ENCODE measurements around the gene ENDOU. TPM values are rescaled to one million over a fixed set of nuclear protein-coding genes. Genes with fewer than 3 reads are reported as not detected.

The ENDOU gene
- total RNA-seq, 1 donor from 2014 or later = not detected

DNA sequence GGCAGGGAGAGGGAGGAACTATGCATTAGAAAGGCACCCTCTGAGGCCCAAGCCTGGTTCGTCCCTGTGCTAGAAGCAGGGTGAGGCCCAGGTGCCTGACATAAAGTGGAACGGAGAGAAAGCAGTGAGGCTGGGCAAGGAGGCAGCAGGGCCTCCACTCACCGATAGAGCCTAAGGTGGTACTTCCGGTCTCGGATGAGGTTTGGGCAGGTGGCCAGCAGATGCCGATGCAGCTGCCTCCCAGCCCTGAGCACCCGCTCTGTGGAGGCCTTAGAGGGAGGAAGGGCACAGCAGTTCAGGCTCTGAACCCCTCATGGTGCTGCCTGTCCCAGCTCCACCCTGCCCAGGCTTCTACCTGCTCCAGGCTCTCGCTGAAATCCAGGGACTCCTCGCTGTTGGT, 26.3 kb upstream of the ENDOU start:
- no peaks in the 10 kb centered on the region for H3K27me3 ChIP-seq
- no peaks in the 10 kb centered on the region for H3K9me3 ChIP-seq
- peaks cover 51 to 56% of the 10 kb centered on the region in 2 donors for H3K36me3 ChIP-seq
- DNase-seq (ENCODE audit: low spot score in 2 of 2) = no peak
- no peak for TF ChIP-seq CTCF (IDR thresholded peaks at IDR 0.05)
- intact Hi-C loops (cut with DNase I) = no loop called here
- H3K27ac ChIP-seq = peak overlapping the region; percentile 87 to 94
- peaks cover 20 to 48% of the 10 kb centered on the region in 2 donors for H3K4me1 ChIP-seq
- H3K4me3 ChIP-seq = no peak overlapping the region

GRCh38 chr12:47750916-47751470, 25.7 kb upstream of the ENDOU start:
- Histone ChIP-seq H3K36me3 (peaks cover 54 to 61% of the 10 kb centered on the region in 2 donors), H3K27me3 (no peaks in the 10 kb centered on the region), H3K4me1 (peaks cover 20 to 42% of the 10 kb centered on the region in 2 donors), H3K27ac (peak overlapping the region in 1 of 2 donors; percentile 94), H3K9me3 (no peaks in the 10 kb centered on the region), H3K4me3 (no peak overlapping the region)
- TF ChIP-seq CTCF (IDR thresholded peaks at IDR 0.05) = no peak
- no peak for DNase-seq (ENCODE audit: low spot score in 2 of 2)
- intact Hi-C loops (cut with DNase I) = no loop called here

GRCh38 chr12:47750229-47750798, 25.0 kb upstream of the ENDOU start:
- Histone ChIP-seq H3K36me3 (peaks cover 54 to 68% of the 10 kb centered on the region in 2 donors), H3K9me3 (no peaks in the 10 kb centered on the region), H3K4me1 (peaks cover 17 to 37% of the 10 kb centered on the region in 2 donors), H3K4me3 (no peak overlapping the region), H3K27me3 (no peaks in the 10 kb centered on the region), H3K27ac (no peak overlapping the region)
- no peak for TF ChIP-seq CTCF (IDR thresholded peaks at IDR 0.05)
- intact Hi-C loops (cut with DNase I) = no loop called here
- no peak for DNase-seq (ENCODE audit: low spot score in 2 of 2)

- Histone ChIP-seq H3K4me1 (peaks cover 13 to 24% of the 10 kb centered on the region in 2 donors), H3K4me3 (no peak overlapping the region), H3K9me3 (no peaks in the 10 kb centered on the region), H3K36me3 (peaks cover 54 to 68% of the 10 kb centered on the region in 2 donors), H3K27ac (no peak overlapping the region), H3K27me3 (no peaks in the 10 kb centered on the region)
- DNase-seq (ENCODE audit: low spot score in 2 of 2) = no peak
- no peak for TF ChIP-seq CTCF (IDR thresholded peaks at IDR 0.05)
- intact Hi-C loops (cut with DNase I) = no loop called here
These were observed 23.6 kb upstream of the ENDOU start for GRCh38 chr12:47748899-47749298.

DNA sequence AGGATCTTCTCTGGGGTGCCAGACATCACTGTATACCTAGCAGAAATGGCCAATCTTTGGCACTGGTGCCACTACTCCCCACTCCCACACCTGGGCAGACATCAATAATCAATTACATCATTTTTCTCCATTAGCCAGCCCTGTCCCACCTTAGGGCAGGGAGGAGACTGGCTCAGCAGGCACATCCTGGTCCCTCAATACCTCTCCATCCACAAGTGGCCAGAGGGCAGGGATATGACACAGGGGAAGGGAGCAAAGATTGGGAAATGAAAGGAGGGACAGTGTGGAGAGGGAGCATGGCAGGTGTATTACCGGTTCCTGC, 23.2 kb upstream of the ENDOU start:
- intact Hi-C loops (cut with DNase I) = no loop called here
- Histone ChIP-seq H3K27me3 (no peaks in the 10 kb centered on the region), H3K4me1 (peaks cover 10 to 23% of the 10 kb centered on the region in 2 donors), H3K27ac (no peak overlapping the region), H3K36me3 (peaks cover 54 to 70% of the 10 kb centered on the region in 2 donors), H3K9me3 (no peaks in the 10 kb centered on the region), H3K4me3 (no peak overlapping the region)
- no peak for DNase-seq (ENCODE audit: low spot score in 2 of 2)
- TF ChIP-seq CTCF (IDR thresholded peaks at IDR 0.05) = no peak
